Stimulated activated CD4-positive, alpha-beta T cell treated with anti-CD3 and anti-CD28 coated beads, Interleukin-12 subunit alpha, Interleukin-12 subunit beta, amount 100 ng/mL, for 24 hours (primary cell): ENCODE data around the gene LSG1.
A peak's percentile ranks its signal among the peaks of the same experiment; 100 is the strongest.
"Not testable (repeated sequence)": the region's sequence is repeated elsewhere in the genome, so short reads cannot be mapped to it uniquely, and the experiment has no call there.

Experiments
- DNase-seq, 2 experiments: peaks; one replicate each; pipeline ENCODE4 v3.0.0-alpha.2; 2020; ENCODE audit warnings: low read depth in 2 of 2

Gene LSG1

GRCh38 chr3:194657439-194657838, 14.6 kb downstream of the LSG1 start:
- no peak for DNase-seq

GRCh38 chr3:194654443-194654842, 17.5 kb downstream of the LSG1 start:
- no peak for DNase-seq

- DNase-seq: no peak
Observed at GRCh38 chr3:194647747-194648146, 24.2 kb downstream of the LSG1 start.

GRCh38 chr3:194642769-194643168, 29.2 kb downstream of the LSG1 start:
- DNase-seq: no peak

GRCh38 chr3:194640829-194641228, 31.2 kb downstream of the LSG1 start:
- DNase-seq: peak in 1 of 2 experiments; percentile 17

GRCh38 chr3:194638991-194639605, 32.9 kb downstream of the LSG1 start:
- no peak for DNase-seq

GRCh38 chr3:194637541-194638400, 34.2 kb downstream of the LSG1 start:
- no peak for DNase-seq

- DNase-seq: no peak
Observed at GRCh38 chr3:194637066-194637465, 34.9 kb downstream of the LSG1 start.

- DNase-seq: peak; percentile 25 to 43
Observed at GRCh38 chr3:194633349-194634004, 38.5 kb downstream of the LSG1 start, which contains the start of gene TMEM44. TMEM44 (minus strand) TSS chr3:194633419; CDS start chr3:194633215, 204 bp downstream.

GRCh38 chr3:194632809-194633348, 39.1 kb downstream of the LSG1 start:
- DNase-seq: peak in 1 of 2 experiments; percentile 28

GRCh38 chr3:194632226-194632808, 39.7 kb downstream of the LSG1 start:
- no peak for DNase-seq

GRCh38 chr3:194631696-194632095, 40.3 kb downstream of the LSG1 start:
- no peak for DNase-seq

GRCh38 chr3:194630681-194631080, 41.3 kb downstream of the LSG1 start:
- DNase-seq: not testable (repeated sequence)

GRCh38 chr3:194624956-194625355, 47.0 kb downstream of the LSG1 start:
- no peak for DNase-seq

- no peak for DNase-seq
Observed at GRCh38 chr3:194623449-194624290, 48.3 kb downstream of the LSG1 start.

- DNase-seq: no peak
Observed at GRCh38 chr3:194622621-194623340, 49.2 kb downstream of the LSG1 start.

GRCh38 chr3:194621947-194622346, 50.0 kb downstream of the LSG1 start:
- DNase-seq: no peak

GRCh38 chr3:194620196-194620595, 51.8 kb downstream of the LSG1 start:
- no peak for DNase-seq

GRCh38 chr3:194619741-194620140, 52.2 kb downstream of the LSG1 start:
- no peak for DNase-seq
